HG02885 (cell line): ENCODE data around the gene MDM1.

Experiments
- ATAC-seq: cut with Tn5 transposase; IDR thresholded peaks from one replicate; pipeline ENCODE4 v1.9.1; 2021; ENCODE audit warnings: mild to moderate bottlenecking; ENCODE audit not compliant: unreplicated experiment, poor library complexity

Gene MDM1, protein sequence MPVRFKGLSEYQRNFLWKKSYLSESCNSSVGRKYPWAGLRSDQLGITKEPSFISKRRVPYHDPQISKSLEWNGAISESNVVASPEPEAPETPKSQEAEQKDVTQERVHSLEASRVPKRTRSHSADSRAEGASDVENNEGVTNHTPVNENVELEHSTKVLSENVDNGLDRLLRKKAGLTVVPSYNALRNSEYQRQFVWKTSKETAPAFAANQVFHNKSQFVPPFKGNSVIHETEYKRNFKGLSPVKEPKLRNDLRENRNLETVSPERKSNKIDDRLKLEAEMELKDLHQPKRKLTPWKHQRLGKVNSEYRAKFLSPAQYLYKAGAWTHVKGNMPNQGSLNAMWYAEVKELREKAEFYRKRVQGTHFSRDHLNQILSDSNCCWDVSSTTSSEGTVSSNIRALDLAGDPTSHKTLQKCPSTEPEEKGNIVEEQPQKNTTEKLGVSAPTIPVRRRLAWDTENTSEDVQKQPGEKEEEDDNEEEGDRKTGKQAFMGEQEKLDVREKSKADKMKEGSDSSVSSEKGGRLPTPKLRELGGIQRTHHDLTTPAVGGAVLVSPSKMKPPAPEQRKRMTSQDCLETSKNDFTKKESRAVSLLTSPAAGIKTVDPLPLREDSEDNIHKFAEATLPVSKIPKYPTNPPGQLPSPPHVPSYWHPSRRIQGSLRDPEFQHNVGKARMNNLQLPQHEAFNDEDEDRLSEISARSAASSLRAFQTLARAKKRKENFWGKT

DNA sequence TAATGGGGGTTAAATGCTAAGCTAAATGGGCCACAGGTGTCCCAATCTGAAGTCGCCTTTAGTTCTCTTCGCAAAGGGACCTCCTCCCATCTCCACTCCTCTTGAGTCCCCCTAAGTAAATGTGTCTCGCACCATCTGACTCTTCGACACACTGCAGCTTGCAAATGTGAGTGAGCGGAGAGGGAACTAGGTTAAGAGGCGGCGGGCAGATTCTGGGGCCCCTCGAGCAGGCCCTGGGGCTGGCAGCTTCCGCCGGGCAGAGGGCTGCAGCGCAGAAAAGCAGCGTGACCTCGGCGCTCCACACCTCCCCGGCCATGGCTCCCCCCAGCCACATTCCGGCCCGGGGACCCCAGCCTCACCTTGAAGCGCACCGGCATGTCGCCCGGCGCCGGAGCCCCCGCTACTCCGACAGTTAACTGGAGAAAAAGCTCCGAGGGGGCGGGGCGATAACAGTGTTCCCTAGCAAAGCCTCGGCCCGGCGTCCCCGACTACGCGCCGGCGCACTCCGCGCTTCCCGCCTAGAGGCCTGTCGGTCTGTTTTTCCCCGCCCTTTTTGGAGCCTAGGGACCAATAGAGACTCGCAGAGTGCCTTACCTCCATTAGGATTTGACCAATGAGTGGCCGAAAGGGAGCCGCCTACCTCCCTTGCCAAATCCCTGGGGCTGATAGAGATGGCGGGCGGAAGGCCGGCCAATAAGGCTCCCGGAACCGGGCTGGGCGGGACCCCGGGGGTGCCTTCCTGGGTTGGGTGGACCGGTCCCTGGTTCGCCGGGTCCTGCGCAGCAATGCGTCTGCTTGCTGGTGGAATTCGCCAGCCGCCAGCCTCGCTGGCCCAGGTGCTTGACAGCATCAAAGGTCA, at the start of gene MDM1:
TSS of gene MDM1 (minus strand) at position 494 of the 859 bp plus-strand sequence. CDS start at position 377, 117 bp downstream.
- ATAC-seq, result peak; percentile 98

DNA sequence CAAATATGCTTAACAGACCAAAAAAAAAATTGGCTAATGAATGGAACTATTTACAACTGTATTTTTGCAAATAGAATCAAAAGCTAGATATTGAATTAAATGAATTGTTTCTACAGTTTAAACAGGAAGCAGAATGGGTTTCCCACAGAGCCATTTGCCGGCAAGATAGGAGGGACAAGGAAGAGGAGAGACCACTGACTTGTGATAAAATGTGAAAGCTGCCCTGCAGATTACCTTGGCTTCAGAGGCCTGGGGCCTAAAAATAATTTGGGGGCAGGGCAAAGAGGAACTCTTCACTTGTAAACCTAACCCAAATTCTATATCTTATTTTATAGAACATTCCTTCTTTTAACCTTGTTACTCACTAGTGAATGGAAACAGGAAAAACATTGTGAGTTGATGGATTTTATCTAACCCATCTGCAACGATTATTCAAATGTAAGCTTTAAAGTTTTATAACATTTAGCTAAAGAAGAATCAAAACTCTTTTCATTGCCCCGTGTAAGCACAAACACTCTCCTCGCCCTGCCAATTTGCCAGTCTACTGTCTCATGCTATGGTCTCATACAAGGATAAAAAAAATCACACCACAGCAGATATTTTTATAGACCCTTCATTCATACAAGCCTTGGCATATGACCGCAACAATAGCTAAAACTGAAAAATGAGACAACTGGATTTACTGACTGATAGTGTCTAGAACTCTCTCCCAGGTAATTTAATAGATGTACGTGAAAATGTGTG, 49.5 kb upstream of the MDM1 start:
- ATAC-seq, result no peak

DNA sequence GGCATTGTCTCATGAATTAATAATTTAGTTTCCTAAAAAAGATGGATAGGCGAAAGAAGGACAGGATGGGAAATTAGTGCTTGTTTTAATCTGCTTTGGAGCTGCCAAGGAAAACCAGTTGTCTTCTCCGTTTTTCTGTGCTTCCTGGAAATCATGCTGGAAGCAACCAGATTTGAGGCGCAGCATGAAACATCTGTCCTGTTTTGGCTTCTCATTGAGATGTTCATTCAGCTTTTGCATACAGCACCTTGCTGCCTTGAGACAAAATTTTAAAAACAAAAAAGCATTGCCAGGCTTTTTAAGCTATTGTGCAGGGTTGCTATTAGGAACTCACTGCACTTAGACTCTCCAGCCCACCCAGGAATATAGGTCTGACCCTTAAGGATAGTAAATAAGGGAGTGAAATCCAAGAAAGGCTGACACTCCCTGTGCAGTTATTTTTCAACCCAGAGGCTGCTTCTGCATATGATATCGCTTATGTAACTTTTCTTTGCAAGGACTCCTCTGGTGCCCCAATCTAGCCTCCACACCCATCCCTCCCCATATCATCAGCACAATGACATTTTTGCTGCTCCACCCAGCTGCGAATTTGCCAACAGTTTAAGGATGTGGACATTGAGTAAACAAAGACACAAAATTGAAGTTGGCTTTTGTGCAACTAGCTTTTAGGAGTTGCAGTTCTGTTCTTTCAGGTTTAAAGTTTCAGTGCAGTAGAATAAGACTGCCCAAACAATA, 46.9 kb upstream of the MDM1 start:
- no peak for ATAC-seq

DNA sequence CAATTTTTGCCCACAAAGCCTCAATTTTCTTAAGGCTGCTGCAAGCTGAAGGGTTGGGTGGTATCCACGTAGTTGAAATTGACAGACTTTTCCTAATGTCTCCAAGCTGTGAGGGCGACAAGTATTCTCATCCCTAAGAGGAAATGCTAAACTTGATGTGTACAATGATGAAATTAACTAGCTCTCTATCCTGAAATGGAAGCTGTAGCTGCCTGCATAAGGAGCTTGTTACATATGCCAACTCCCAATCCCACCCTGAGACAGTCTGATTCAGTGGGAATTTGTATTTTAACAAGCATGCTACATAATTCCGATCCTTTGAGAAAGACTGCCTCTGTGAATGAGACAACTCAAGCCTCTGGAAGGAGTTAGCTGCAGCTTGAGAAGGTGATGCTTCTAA, 45.7 kb upstream of the MDM1 start:
- no peak for ATAC-seq

DNA sequence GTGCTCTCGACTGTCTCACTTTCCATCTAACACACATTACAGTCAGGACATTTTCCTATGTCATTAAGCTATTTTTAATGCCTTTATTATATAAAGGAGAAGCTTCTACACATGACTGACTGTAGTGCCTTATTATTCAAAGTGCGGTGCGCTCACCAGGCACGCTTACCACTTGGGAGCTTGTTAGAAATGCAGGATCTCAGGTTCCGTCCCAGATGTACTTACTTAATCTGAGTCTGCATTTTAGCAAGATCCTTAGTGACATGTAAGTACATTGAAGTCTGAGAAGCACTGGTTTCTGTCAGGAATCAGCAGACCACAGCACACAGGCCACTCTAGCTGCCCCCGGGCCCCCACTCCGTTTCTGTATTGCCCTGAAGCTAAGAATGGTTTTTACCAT, 44.7 kb upstream of the MDM1 start:
- ATAC-seq, result no peak

DNA sequence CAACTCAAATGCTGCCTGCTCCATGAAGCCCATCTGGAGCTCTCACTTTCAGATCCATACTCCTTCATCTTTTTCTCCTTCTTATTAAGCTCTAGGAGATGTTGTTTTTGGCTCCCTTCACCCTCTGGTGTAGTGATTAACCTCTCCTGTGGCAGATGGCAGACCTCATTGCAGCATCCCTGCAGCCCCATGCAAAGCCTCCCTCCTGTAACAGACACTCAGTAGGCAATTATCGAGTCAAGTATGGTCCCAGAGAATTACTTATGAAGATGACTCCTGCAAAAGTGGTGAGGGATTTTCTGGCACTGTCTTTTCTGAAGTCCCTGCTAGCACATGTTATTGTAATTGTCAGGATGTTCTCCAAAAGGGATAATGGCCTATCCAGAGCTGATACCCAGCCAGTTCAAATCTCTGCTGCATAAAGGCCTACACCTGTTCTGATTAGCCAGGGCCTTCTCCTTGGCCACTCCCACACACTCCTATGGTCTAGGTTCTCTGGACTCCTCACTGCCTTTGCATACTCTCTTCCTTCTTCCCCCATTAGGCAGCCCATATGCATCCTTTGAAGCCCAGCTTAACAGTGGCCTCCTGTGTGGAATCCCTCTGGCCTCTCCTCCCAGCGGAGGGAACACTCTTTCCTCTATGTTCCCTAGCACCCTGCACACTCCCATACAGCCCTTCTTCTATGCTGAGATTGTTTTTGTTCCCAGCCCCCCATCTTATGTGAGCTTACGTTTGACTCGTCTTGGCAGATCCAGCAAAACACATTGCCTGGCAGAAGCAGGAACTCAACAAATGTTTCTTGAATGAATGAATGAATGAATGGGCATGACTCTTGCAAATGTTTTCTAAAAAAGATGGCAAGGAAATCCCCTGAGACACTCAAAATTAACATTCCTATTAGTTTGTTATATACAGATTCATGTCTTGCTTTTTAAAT, 43.9 kb upstream of the MDM1 start:
- ATAC-seq, result no peak

DNA sequence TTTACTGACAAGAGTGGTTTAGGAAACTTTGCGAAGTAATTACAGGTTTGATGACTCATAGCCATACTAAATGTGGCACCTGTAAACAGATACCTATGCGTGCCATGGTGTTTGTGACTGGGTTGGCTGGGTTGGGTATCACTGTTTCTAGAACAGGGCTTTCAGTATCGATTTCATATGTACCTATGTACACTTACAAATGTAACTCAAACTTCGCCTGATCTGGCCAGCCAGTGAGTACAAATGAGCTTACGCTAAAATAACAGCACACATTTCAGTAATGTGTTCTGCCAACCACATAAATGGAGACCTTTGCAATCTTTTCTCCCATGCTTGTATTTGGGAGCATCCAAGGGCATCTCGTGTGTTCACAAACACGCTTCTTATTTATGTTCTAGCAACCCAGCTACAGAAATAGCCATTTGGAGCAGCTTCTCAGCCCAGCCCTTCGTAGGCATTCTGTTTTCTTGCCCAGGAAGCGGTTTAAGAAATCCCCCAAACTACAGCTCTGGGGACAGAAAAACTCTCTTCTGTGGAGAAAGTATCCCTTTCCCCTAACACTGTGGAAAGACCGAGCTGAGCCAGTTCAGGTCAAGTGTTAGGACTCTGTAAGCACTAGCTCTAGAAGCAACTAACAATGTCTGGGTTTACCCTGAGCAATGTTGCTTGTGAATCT, 42.3 kb upstream of the MDM1 start:
- peak; percentile 93 for ATAC-seq

DNA sequence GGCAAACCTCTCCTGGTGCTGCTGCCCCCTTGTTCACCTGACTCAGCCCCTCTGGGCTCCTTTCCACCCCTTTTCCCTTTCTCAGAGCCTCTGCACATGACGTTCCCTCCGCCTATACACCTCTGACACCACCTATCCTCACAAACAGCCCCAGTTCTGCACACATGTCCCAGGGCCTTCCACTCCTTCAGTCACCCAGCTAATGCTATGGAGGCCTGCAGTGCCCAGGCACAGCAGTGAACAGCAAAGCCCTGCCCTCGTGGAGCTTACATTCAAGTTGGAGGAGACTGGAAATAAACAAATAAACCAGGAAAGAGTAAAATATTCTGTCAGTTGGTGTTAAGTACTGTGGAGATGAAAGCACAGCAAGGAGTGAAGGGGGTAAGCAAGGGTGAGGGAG, 38.5 kb upstream of the MDM1 start:
- no peak for ATAC-seq

DNA sequence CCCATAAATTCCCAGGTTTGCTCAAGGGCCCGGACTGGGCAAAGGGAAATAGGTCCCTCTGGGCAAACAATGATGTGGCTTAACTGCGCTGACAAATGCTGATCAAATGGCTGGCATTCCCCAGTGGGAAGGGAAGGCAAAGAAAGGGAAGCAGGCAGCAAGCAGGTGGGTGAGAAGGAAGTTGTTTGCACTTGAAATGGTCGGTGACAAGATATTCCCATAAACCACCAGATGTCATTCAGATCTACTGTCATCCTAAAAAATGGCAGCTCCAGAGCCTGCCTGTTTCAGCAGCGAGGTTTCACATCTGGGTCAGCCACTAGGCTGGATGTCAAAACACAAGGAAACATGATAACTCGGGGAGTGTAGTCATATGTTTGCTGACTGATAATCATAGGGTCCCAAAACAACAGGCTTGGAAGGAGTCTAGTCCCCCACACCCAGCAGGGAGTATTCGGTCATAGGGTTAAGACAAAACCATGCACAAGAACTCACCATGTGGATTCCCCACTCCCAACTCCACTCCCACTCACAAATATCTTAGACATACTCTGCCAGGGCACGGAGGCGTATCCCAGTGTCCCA, 37.9 kb upstream of the MDM1 start:
- no peak for ATAC-seq

DNA sequence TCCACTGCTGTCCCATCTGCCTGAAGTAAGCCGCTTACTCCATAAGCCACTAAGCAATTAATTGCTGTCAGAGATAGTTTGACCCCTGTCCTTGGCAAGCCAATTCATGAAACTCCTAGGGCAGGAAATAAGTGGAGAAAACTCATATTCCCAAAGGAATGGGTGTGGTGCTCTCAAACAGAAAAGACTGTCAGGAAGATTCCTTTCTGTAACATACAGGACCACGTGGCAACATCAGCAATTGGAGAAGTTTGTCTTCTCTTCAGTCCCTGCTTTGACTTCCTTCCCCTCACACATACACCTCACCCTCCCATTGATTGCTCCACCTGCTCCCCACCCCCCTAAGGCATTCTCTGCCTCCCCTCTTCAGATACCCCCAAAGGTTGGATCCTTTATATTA, 36.2 kb upstream of the MDM1 start:
- no peak for ATAC-seq

DNA sequence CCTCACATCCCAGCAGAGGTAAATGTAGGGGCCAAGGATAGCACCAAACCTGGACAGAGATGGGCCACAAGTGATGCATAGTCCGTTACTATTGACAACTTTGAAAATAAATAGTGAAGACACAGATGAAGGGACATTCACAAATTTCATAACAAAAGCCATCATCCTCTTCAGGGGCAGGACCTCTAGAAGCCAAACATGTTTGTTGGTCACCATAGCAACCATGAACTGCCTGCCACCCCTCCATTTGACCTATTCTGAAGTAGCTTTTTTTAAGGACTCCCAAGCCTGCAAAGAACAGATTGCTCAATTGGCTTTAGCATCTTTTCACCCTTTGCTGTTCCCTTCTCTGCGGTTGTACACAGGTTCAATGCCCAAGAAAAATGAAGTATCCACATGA, 35.7 kb upstream of the MDM1 start:
- ATAC-seq, result no peak

DNA sequence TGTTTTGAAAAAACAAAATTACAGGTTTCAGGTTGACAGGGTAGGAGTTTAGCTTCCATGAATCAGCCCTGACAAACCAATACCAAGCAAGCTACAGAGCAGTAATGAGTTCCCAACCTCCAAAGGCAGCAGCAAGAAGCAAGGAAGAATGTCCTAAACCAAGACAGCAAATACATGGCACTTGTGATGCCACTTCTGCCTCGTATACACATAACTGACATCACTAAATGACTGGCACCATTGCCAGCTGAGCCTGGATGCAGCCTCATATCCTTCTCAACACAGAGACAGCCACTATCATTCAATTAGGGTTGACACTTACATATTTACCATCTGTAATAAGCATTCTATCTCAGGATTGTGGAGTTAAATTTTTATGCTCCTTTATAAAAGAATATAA, 35.0 kb upstream of the MDM1 start:
- ATAC-seq, result no peak

DNA sequence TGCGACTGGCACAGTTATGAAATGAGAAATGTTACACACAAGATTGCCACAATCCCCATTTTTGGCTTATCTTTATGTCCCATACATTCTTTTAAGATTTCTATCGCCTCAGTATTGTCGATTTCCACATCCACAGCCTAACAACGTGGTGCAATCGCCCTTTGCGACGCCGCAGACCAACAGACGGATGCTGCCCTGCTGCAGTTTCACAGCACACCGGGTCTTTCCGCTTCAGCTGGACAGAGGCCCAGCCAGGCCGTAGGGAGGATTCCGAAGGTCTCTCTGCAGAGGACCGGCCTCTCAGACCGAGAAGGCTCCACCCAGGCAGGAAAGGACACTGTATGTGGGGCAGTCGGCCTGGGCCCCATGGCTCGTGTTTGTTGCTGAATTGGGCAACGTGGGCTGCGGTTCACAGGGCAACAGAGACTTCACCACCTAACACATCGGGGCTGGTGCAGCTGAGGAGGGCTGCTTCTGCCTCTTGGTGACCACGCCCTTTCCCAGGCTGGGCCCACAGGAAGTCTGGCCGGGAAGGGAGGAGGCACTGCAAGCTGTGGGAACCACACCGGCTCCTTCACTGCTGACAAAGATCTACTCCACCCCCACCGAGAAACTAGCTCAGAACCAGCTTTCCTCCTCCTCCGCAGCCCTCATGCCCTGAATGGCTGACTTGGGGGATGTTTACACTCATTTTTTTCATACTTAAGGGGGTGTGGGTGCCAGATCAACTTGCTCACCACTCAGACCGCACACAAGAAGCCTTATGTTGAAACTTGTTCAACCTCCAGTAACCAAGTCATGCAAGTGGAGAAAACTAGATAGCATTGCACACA, 32.9 kb upstream of the MDM1 start:
- peak; percentile 86 for ATAC-seq

DNA sequence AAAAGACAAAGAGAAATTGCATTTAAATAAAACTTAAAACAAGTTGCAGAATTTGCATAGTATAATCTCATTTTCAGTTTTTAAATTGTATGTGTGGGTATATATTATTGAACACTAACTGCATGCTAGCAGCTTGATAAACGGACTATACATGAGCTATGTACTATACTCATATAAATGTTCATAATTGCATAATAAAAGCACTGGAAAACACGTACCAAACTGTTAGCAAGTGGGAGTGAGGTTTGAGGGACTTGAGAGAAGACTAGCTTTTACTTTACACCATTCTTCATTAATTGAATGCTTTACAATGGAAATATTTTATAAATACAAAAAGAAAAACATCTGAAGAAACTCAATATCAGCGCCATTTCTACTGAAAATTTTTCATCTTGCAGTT, 32.2 kb upstream of the MDM1 start:
- ATAC-seq, result no peak

DNA sequence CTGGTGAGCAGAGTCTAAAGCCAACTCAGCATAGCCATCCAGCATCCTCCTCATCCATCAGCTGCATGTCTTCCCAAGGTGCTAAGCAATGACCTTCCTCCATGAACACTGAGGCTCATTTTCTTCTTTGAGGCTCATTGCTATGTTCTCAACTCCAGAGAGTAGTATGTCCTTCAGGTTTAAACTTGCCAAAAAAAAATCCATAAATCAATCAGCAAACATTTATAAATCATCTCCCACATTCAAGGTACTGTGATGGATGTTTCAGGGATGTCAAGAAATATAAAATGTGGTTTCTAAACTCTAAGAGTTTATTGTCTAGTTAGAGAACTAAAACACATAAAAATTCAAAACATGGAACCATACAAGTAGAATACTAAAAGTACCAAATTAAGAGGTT, 29.8 kb upstream of the MDM1 start:
- no peak for ATAC-seq

DNA sequence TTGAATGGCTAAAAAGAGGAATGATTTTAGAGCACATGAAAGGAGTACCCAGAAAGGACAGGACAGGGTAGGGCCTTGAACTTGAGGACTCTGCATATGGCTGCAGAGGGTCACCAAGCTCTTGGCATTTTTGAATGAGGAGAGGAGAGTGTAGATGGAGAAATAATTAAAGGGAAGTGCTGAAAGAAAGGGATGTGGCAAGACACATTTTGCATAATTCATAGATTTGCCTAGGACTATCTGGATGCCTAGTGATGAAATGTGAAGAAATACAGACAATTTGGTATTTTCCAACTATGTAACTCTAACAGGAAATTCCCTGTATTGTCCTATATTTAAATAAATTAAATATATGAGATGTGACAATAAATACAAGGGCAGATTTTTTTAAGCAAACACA, 27.5 kb upstream of the MDM1 start:
- ATAC-seq, result peak; percentile 16
